Measurements from ENCODE around the gene NOXA1.

Gene NOXA1

DNA sequence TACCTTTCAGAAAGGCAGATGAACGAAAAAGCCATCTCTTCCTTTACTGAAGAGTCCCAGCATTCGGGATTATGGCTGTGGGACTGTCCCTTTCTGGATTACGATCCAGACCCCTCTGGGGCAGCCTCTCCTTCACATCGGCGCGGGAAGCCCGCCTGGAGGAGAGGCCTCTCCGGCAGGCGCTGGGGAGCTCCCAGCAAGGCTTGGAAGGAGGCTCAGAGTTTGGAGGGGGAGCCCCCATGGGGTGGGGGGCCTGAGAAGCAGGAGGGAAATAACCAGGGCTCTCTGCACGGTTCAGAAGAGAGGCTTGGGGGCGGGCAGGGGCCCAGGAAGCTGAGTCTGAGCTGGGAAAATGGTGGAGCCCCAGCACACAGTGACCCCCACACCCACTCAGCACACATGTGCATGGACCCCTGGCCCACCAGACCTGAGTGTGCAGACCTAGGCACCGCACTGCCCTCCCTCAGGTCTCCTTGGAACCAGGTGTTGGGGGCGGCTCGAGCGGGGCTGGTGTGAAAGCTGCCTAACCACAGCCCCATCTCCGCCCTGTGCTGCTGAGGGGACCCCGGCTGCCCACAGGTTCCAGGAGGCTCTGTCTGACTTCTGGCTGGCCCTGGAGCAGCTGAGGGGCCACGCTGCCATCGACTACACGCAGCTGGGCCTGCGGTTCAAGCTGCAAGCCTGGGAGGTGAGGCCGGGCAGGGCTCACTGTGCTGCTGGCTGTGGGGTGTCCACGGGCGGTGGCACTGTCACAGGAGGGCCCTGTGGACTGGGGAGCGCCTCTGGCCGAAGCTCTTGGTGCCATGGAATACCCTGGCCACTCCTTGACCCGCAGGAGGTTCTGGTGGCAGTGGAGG, 4.5 kb downstream of the NOXA1 start:
- DNase-seq (ENCODE audit: low read depth in 2 of 2), result no peak

DNA sequence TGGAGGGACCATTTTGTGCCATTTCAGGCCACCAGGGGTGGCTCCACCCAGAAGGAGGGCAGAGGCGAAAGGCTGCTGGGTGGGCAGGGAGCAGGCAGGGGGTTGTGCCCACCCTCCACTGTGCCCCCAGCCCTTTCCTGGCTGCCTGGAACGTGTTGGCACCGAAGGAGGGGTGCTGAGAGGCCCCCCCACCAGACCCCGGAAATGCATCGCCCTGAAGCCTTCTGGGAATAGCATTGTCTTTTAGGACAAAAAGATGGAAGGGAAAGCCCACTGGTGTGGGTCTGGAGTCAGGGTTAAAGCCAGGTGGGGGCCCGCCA, 5.1 kb downstream of the NOXA1 start:
- DNase-seq (ENCODE audit: low read depth in 2 of 2), result no peak

DNA sequence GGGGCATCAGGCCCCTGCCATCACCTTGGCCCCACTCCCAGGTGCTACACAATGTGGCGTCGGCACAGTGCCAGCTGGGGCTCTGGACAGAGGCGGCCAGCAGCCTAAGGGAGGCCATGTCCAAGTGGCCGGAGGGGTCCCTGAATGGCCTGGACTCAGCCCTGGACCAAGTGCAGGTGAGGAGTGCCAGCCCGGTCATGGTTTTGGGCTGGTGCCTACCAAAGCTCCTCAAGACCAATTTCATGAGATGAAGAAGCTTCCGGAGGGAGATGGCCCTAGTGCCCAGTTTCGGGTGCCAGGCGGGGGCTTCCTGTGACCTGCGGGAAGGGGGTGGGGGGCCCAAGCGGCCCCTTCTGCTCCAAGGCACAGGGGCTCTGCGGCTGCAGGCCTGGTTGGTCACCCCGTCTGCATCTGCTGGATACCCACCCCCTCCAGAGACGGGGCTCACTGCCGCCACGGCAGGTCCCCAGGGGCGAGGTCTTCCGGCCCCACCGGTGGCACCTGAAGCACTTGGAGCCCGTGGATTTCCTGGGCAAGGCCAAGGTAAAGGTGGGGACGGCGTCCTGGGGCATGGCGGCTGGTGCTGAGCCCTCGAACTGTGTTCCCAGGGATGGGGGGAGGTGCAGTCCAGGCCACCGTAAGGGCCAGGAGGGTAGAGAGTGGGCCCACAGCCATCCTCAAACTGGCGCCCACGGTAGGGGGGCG, 5.8 kb downstream of the NOXA1 start:
- DNase-seq (ENCODE audit: low read depth in 2 of 2), result no peak

DNA sequence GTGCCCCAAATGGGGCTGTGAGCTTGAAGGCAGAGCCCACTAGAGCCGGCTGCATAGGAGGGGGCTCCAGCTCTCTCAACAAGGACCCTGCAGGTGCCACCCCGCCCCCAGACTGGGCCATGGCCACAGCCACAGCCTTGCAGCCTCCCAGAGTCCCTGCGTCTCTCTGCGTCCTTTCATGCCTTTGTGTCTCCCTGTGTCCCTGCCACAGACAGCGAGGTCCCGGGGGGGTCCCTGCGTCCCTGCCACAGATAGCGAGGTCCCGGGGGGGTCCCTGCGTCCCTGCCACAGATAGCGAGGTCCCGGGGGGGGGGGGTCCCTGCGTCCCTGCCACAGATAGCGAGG, 6.3 kb downstream of the NOXA1 start:
- no peak for DNase-seq (ENCODE audit: low read depth in 2 of 2)

DNA sequence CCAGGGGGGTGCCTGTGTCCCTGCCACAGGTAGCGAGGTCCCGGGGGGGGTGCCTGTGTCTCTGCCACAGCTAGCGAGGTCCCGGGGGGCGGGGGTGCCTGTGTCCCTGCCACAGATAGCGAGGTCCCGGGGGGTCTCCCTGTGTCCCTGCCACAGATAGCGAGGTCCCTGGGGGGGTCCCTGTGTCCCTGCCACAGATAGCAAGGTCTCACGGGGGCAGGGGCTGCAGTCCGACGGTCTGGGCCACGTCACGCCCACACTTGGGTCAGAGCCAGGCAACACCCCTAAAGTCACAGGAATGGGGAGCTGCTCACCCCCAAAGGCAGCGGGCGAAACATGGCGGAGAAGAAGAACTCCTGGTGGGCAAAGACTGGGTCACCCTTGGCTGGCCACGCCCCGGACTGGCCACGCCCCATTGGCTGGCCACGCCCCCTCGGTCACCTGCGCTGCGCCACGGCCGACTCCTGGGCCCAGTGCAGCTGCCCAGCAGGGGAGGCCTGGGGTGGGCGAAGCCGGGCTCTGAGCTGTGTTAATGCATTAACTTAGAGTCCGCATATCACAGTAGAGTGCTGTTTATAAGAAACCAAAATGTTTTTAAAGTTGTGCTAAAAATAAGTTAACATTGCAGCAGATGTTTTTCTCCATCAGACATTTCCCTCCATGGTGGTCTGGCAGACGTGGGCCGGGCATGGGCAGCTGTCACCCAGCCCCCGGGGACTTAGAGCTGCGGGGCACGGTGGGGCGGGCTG, 7.0 kb downstream of the NOXA1 start:
- DNase-seq (ENCODE audit: low read depth in 2 of 2), result no peak

DNA sequence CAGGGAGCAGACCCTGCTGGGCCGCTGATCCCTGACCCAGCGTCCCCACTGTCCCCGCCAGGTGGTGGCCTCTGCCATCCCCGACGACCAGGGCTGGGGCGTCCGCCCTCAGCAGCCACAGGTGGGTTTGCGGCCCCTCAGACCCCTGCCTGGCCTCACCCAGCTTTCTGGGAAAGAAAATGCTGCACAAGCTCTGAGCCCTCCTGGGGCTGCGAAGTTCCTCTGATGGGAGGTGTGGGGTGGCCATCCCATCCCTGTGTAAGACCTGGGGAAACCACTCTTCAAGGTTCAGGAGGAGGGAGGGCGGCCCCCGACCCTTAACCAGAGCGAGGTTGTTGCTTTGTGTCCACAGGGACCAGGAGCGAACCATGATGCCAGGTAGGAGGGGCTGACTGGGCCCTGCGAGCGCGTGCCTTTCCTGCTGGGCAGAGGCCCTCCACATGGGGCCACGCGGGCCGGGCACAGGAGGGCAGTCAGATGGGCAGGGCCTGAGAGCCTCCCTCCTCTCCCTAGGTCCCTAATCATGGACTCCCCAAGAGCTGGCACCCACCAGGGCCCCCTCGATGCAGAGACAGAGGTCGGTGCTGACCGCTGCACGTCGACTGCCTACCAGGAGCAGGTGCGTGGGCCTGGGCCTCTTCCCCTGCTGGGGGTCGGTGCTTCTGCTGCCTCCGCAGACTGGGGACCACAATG, 7.7 kb downstream of the NOXA1 start:
- no peak for DNase-seq (ENCODE audit: low read depth in 2 of 2)

DNA sequence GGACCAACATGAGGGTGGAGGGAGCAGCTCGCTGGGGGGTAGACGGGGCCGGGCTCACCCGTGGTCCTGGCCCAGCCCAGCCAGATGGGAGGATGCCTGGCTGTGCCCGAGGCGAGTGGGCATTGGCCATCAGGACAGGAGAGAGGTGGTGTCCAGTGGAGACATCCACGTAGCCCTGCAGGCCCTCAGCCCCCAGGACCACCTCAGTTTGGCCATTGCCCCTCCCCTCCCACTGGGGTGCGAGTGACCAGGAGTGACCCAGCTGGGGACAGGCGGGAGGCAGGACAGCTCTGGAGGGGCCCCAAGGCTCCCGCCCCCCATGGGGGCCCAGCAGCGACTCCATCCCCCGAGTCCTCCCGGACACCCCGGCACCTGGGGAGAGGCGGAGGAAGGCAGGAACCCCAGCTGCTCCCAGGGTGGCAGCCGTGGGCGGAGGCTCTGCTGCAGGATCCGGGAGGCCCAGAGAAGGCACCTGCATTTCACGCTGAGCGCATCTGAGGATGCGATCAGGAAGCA, 8.3 kb downstream of the NOXA1 start:
- DNase-seq (ENCODE audit: low read depth in 2 of 2), result no peak

DNA sequence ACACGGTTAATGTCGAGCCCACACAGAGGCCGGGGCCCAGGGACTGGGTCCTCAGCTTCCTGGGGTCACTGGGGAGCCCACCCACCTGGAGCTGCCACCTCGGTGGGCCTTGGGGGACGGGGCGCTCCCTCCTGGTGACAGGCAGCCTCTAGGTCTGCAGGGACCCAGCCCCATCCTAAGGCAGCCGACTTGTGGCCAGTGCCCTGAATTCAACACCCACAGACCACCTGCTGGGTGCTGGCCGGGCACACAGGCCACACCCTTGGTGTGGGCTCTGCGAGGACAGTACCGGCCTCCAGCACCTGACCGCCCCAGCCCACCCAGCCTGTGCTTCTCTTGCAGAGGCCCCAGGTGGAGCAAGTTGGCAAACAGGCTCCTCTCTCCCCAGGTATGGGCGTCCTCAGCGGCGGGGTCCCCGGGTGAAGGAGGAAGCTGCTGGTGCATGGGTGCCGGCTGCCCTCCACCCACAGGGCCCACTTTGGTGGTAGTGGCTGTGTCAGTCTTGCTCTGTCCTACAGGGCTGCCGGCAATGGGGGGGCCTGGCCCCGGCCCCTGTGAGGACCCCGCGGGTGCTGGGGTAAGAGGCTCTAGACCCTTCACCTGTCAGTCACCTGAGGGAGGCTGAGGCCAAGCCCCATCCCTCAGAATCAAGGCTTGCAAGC, 9.6 kb downstream of the NOXA1 start:
- no peak for DNase-seq (ENCODE audit: low read depth in 2 of 2)

DNA sequence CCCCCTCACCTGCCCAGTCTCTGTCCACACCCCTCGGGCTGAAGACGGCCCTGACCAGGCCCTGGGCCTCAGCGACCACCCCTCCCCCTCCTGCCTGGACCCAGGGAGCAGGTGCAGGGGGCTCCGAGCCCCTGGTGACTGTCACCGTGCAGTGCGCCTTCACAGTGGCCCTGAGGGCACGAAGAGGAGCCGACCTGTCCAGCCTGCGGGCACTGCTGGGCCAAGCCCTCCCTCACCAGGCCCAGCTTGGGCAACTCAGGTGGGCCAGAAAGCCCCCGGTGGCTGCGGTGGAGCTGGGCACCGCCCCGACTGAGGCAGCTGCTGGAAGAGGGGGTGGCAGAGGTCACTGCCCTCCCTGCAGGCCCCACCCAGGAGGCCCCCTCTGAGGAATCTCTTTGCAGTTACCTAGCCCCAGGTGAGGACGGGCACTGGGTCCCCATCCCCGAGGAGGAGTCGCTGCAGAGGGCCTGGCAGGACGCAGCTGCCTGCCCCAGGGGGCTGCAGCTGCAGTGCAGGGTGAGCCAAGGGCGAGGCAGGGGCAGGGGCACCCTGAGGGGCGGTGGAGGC, 10.2 kb downstream of the NOXA1 start:
- DNase-seq (ENCODE audit: low read depth in 2 of 2), result no peak

DNA sequence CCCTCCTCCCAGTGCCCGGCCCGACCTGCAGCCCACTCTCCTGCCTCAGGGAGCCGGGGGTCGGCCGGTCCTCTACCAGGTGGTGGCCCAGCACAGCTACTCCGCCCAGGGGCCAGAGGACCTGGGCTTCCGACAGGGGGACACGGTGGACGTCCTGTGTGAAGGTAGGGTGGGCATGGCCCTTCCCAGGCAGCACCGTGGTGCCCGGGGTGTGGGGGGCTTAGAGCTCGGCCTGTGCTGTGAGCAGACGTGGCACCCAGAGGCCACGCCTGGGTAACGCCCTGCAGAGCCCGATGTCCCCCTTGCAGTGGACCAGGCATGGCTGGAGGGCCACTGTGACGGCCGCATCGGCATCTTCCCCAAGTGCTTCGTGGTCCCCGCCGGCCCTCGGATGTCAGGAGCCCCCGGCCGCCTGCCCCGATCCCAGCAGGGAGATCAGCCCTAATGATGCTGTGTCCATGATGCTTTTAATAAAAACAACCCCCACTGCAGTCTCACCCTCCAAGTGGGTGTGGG, 10.8 kb downstream of the NOXA1 start:
- no peak for DNase-seq (ENCODE audit: low read depth in 2 of 2)

DNA sequence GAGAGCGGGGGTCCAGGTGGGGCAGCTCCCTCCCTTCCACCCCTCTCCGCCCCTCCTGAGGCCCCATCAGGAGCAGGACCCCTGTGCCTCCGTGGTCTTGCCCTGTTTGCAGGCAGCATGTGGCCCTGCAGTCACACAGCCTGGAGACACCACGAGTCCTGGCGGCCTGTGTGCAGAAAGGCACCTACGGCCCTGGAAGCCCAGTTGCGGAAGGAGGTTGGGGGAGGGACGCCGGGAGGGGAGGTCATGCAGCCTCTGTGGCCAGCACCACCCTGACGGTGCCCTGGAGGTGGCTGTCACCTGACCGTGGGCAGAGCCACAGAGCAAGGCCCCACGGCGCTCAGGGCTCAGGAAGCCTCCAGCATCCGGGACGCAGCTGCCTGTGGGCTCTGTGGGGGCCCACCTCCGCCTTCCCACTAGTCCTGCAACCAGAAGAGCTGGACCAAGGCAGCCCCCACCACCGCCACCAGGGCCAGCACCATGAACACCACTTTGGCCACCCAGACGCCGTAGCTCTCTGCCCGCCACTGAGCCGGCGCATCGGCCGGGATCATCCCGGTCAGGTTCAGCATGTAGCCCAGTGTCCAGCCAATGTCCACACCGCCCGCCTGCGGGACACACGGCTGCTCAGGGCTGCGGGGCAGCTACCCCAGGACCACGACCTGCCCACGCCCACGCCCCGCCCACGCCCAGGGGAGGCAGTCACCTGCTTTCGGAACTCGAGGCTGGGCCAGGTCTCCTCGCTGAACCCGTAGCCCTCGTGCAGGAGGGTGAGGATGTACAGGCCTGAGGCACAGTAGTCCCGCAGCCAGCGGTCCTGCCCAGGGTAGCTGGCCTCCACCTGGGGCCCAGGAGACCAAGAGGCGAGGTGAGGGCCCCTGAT, 11.5 kb downstream of the NOXA1 start:
- DNase-seq (ENCODE audit: low read depth in 2 of 2), result no peak

DNA sequence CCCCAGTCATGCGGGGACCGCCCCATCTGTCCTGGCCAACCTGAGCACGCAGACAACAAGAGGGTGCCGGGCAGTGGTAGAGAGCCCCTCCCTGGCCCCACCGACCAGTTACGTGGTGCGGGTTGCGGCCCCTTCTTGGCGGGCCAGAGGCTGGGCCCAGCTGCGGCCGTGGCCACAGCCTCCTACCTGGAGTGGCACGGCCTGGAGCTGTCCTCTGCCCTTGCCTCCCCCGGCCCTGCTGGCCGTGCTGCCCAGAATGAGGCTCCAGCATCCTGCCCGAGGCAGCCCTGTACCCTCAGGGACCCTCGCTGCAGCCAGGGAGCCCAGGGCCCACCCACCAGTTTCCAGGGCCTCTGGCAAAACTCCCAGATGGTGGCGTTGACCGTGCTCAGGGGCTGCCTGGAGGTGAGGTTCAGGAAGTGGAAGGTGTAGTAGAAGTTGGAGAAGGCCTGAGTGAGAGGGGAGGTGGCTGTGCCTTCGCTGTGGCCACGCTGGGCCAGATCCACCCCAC, 12.2 kb downstream of the NOXA1 start:
- no peak for DNase-seq (ENCODE audit: low read depth in 2 of 2)

DNA sequence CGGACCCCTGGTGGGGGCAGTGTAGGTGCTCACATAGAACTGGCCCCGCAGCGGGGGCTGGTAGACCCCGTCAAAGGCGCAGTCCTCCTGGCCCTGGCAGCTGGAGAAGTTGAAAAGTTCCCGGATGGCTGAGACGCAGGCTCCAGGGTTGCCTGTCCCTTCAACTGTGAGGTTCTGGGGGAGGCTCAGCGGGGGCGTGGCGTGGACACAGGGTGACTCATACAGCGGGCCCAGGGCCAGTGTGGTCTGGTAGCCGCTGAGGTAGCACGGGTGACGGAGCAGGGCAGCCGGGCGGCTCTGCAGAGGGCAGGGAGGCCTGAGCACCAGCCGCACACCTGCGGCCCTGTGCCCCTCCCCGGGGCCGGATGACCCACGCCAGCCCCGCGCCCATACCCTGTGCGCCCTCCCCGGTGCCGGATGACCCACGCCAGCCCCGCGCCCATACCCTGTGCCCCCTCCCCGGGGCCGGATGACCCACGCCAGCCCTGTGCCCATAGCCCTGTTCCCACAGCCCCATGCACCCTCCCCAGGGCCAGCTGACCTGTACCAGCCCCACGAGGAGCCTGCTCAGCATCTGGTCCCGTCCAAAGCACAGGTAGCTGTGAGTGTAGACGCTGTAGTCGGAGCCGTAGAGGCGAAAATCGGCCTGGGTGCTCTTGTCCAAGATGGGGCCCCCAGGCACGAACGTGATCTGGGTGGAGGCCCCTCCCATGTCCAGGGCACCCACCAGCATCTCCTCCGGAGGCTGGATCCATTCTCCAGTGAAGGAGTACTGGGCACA, 13.0 kb downstream of the NOXA1 start:
- DNase-seq (ENCODE audit: low read depth in 2 of 2), result no peak

DNA sequence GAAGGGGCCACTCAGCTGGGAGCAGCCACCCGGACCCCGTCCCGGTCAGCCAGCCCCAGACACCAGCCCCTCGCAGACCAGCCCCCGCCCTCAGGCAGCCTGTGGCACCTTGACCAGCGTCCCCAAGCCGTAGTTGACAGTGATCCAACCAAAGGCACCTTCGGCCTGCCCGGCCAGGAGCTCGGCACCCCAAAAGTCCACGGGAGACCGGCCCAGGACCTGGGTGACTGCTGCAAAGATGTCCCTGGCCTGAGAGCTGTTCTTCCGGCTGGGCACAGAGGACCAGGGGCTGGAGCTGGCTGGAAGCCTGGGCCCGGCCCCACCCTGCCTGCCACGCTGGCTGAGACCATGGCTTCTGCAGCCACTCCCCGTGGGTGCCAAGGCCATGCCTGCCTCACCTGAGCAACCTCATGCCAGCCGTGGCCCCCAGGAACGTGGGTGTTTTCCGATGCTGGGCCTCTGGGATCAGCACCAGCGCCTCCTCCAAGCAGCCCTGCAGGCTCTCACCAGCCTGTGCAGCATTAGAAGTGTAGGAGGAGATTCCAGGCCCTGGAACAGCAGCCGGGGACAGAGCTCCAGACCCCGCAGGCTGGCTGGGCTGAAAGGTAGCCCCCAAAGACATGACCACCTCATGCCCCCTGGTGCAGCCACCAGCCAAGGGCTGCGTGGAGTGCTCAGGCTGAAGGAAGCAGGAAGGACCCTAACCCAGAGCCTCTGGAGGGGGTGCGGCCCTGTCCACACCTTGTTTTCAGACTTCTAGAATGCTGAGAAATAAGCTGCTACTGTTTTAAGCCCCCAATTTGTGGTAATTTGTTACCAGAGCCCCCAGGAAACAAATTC, 13.8 kb downstream of the NOXA1 start:
- DNase-seq (ENCODE audit: low read depth in 2 of 2), result no peak

DNA sequence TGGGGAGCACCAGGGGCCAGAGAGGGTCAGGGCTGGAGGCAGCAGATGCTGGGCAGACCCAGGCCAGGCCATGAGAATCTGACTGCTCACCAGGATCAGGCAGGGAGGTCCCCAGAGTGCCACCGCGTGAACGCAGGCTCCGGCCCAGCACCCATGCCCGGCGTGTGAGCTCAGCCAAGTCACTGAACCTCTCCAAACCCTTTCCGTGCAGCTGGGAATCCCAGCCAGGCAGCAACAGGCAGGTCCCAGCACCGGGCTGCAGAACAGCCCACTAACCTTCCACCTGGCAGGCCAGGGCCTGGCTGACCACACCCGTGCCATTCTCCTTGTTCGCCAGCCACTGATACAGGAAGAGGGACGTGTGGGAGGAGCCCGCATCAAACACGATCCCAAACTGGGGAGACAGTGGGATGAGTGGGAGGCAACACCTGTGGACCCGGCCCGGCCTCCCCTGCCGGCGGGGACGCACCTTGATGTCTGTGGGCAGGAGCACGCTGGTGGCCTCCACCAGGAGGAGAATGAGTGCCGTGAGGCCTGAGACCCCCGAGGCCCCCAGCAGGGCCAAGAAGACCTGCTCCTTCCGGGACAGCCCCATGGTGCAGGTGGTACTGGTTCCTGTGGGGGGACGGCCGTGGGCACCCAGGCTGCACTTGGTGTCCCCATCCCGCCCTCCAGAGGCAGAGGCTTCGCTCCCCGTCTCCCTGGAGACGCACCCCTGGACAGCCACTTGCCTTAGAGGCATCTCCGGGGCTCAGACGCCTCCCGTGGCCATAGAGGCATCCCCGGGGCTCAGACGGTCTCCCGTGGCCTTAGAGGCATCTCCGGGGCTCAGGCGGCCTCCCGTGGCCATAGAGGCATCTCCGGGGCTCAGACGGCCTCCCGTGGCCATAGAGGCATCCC, 14.7 kb downstream of the NOXA1 start:
- no peak for DNase-seq (ENCODE audit: low read depth in 2 of 2)

DNA sequence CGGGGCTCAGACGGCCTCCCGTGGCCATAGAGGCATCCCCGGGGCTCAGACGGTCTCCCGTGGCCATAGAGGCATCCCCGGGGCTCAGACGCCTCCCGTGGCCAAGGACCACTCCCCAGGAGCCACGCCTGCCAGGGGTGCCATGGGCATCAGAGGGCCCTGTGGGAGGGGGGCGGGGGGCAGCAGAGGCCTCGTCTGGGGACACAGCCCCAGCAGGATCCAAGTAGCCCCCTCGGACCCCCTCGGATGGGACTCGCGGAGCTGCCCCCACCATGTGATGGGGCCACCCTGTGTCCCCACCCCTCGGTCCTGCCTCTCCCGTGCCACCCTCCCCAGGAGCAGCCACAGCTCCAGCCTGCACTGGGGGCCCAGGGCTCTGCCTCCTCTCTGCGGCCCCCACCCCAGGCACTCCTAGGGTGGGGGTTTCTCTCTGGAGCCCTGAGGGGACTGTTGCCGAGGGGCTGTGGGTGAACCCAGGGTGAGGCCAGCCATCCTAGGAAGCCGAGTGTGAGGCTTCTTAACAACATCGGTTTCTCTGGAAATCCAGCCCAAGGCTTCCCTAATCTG, 15.5 kb downstream of the NOXA1 start:
- no peak for DNase-seq (ENCODE audit: low read depth in 2 of 2)

Data from stimulated activated CD4-positive, alpha-beta T cell treated with anti-CD3 and anti-CD28 coated beads, Interleukin-15, amount 100 ng/mL, for 48 hours (primary cell).